WI38 (cell line): ENCODE measurements around the gene FGD3.

Experiments used
- H3K4me3 ChIP-seq: 2 replicates; pipeline ENCODE4 v1.5.1; 2011; ENCODE audit warnings: low read depth, mild to moderate bottlenecking, control low read depth, low read length
- CTCF ChIP-seq: IDR thresholded peaks from 2 replicates; pipeline ENCODE4 v1.5.1; 2012; ENCODE audit warnings: low read depth, mild to moderate bottlenecking, control low read depth, low read length

The FGD3 gene

GRCh38 chr9:93039976-93040375, 92.7 kb downstream of the FGD3 start:
- no peak for TF ChIP-seq CTCF
- no peak overlapping the region for H3K4me3 ChIP-seq

- TF ChIP-seq CTCF = no peak
- H3K4me3 ChIP-seq = no peak overlapping the region
Measured at GRCh38 chr9:93040409-93040808, 93.1 kb downstream of the FGD3 start.

GRCh38 chr9:93041108-93041802, 93.9 kb downstream of the FGD3 start:
- no peak for TF ChIP-seq CTCF
- H3K4me3 ChIP-seq = no peak overlapping the region

- H3K4me3 ChIP-seq = no peak overlapping the region
- no peak for TF ChIP-seq CTCF
Measured at GRCh38 chr9:93043122-93043521, 95.8 kb downstream of the FGD3 start.

- TF ChIP-seq CTCF = no peak
- no peak overlapping the region for H3K4me3 ChIP-seq
Measured at GRCh38 chr9:93045521-93045920, 98.2 kb downstream of the FGD3 start.

GRCh38 chr9:93048566-93049448, 101.5 kb downstream of the FGD3 start:
- TF ChIP-seq CTCF = no peak
- H3K4me3 ChIP-seq = no peak overlapping the region

- no peak overlapping the region for H3K4me3 ChIP-seq
Measured at GRCh38 chr9:93049491-93049890, 102.2 kb downstream of the FGD3 start.

More at GRCh38 chr9:93049491-93049890, 102.2 kb downstream of the FGD3 start:
- TF ChIP-seq CTCF = no peak
